ENCODE results near the gene KRT5. TPM values are rescaled to one million over a fixed set of nuclear protein-coding genes. Genes with fewer than 3 reads are reported as not detected.

KRT5 gene
- total RNA-seq, 2 experiments from 2014 or later, result not detected

DNA sequence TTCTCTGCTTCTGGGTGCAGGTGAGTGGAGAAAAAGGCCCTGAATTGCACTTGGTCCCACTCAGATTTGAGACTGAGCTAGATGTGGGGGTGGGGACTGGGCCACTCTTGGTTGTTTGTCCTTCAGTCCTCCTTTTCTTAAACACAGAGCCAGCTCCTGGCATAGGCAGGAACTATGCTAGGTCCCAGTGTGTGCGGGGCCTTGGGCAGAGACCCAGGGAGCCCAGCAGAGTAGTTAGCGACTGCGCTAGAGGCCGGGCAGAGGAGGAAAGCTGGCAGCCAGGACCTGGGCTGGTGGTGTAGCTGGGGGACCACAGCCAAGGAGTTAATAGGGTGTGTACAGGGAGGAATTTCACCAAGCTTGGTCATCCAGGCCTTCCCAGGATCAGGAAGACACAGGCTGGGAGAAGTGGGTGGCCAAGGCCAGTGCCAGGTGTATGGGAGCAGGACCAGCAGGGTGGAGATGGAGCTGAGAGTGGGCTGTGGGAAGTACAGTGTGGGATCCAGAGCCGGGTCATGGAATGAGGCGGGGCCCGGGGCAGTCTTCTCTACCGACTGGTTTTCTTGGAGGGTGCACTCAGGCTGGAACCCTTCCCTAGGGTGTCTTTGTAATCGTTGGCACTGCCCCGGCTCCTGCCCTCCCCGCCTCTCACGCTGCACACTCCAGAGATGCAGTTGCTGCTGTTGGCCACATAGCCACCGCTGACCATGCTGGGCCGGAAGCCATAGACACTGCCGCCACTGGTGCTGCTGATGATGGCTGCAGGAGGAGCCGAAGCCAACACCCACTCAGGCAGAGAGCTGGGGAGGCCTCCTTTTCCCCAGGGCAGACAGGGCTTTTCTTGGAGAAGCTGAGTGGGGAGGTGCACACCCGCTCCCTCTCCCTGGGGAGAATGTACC is 24.0 kb upstream of the KRT5 start:
- Mint-ChIP-seq H3K9me3 (no peaks in the 10 kb centered on the region), H3K27me3 (no peaks in the 10 kb centered on the region), H3K4me3 (no peak overlapping the region), H3K27ac (no peak overlapping the region), H3K36me3 (ENCODE audit: low read depth) (no peaks in the 10 kb centered on the region), H3K4me1 (peaks cover 6% of the 10 kb centered on the region)
- POLR2A ChIA-PET, result no interaction called here
- CTCF ChIA-PET, result interaction anchor here (0.6 kb wide), 1 partner anchor 389 kb away, joined by 3 read pairs; no protein-coding TSS in a partner anchor
- DNase-seq, result no peak

DNA sequence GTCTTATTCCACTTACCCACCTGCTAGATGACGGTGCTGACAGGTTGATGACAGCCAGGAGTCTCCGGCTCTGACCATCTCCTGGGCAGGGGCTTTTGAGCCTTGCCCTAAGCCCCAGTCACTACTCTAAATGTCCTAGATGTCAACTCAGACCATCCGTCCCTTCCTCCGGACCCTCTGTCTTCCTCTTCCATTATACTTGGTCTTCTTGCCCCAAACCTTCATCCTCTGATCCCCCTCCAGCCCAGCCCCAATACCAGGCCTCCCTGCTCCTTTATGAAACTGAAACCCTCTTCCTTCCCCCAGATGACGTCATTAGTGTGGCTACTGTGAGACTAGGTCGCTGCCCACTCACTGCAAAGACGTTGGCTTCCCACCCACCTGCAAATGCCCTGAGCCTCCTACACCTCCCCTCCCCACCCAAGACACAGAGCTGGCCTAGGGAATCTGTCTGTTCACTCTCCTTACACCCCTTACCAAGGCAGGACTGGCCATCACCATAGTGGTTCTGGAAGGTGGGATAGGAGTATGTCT is 22.7 kb upstream of the KRT5 start:
- no peak overlapping the region for H3K27ac Mint-ChIP-seq
- DNase-seq, result no peak
- peaks cover 6% of the 10 kb centered on the region for H3K4me1 Mint-ChIP-seq
- ChIA-PET CTCF (no interaction called here), POLR2A (no interaction called here)
- no peak overlapping the region for H3K4me3 Mint-ChIP-seq
- no peaks in the 10 kb centered on the region for H3K36me3 Mint-ChIP-seq (ENCODE audit: low read depth)
- H3K27me3 Mint-ChIP-seq, result no peaks in the 10 kb centered on the region
- H3K9me3 Mint-ChIP-seq, result no peaks in the 10 kb centered on the region

DNA sequence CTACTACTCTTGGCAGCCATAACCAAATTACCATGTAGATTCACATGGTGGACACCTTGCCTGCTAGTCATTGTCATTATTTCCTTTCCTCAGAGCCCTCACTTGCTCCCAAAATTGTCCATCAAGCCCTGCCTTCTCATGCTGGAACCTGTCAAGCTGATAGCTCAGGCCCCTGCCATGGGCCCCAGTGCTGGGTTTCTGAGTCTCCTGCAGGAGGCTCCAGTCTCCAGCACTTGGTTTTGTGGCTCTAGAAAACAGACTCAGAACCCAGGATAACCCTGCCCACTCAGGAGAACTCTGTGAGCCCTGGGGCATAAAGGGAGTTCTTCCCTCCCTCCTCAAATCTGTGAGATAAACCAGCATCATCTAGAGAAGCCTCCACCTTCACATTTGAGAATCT is 22.0 kb upstream of the KRT5 start:
- Mint-ChIP-seq H3K9me3 (no peaks in the 10 kb centered on the region), H3K36me3 (ENCODE audit: low read depth) (no peaks in the 10 kb centered on the region), H3K27ac (no peak overlapping the region), H3K4me3 (no peak overlapping the region), H3K27me3 (no peaks in the 10 kb centered on the region), H3K4me1 (peaks cover 6% of the 10 kb centered on the region)
- CTCF ChIA-PET, result no interaction called here
- POLR2A ChIA-PET, result no interaction called here
- DNase-seq, result no peak

DNA sequence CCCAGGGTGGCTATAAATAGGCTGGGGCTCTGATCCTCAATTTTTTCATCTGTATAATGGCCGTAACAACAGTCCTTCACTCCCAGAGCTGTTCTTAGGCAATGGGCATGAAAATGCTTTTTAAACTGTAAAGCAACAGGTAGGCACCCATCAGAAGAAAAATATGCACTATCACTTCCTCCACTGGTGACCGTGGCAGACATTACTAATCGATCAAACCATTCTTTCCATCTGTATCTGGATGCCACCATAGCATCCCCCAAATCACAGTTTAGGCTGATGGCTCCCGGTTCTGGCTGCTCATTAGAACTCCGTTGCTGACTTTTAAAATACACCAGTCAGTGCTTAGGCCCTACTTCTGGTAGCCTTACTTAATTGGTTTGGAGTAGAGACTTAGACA is 21.5 kb upstream of the KRT5 start:
- H3K4me1 Mint-ChIP-seq, result peaks cover 6% of the 10 kb centered on the region
- no peak for DNase-seq
- POLR2A ChIA-PET, result no interaction called here
- no peaks in the 10 kb centered on the region for H3K9me3 Mint-ChIP-seq
- CTCF ChIA-PET, result no interaction called here
- H3K27ac Mint-ChIP-seq, result no peak overlapping the region
- H3K36me3 Mint-ChIP-seq (ENCODE audit: low read depth), result no peaks in the 10 kb centered on the region
- no peaks in the 10 kb centered on the region for H3K27me3 Mint-ChIP-seq
- no peak overlapping the region for H3K4me3 Mint-ChIP-seq

DNA sequence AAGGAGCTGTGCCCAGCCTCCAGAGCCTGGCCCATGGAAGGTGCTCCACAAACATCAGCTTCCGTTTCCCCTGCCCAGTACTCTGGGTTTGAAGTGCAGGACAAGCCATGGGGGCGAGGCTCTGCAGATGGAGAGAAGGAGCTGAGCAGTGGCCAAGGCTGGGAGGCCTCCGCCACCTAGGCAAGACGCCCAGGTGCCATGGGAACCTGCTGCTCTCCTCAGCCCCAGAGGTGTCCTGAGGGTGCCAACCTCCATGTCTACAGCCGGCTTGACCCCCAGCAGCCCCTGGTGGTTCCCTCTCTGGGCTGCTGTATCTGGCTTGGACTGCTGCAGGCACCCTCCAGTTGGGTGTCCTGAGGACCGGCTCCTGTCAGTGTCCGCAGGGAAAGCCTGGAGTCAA is 20.3 kb upstream of the KRT5 start:
- CTCF ChIA-PET, result interaction anchor here (0.8 kb wide), 1 partner anchor 516 kb away, joined by 3 read pairs; no protein-coding TSS in a partner anchor
- DNase-seq, result no peak
- H3K4me3 Mint-ChIP-seq, result no peak overlapping the region
- peaks cover 6% of the 10 kb centered on the region for H3K4me1 Mint-ChIP-seq
- POLR2A ChIA-PET, result no interaction called here
- no peaks in the 10 kb centered on the region for H3K27me3 Mint-ChIP-seq
- H3K27ac Mint-ChIP-seq, result no peak overlapping the region
- no peaks in the 10 kb centered on the region for H3K36me3 Mint-ChIP-seq (ENCODE audit: low read depth)
- H3K9me3 Mint-ChIP-seq, result no peaks in the 10 kb centered on the region

DNA sequence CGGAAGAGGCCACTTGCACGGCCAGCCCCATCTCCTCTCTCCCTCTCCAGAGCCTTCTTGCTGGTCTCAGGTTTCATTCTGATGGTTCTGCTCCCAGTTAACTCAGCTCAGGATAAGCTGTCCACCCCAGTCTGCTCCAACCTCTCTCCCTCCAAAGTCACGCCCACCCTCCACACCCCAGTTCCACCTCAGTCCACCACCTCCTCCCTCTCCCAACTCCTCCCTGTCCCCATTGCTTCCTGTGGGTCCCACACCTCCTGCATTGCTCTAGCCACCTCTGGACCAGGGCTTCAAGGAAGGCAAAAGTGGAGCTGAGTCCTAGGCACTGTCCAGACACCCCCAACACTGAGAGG is 19.6 kb upstream of the KRT5 start:
- Mint-ChIP-seq H3K4me3 (no peak overlapping the region), H3K27me3 (no peaks in the 10 kb centered on the region), H3K4me1 (peaks cover 6% of the 10 kb centered on the region), H3K36me3 (ENCODE audit: low read depth) (no peaks in the 10 kb centered on the region), H3K9me3 (no peaks in the 10 kb centered on the region), H3K27ac (no peak overlapping the region)
- ChIA-PET CTCF (interaction anchor here (0.8 kb wide), 1 partner anchor 515 kb away, joined by 3 read pairs; no protein-coding TSS in a partner anchor), POLR2A (no interaction called here)
- DNase-seq, result no peak

DNA sequence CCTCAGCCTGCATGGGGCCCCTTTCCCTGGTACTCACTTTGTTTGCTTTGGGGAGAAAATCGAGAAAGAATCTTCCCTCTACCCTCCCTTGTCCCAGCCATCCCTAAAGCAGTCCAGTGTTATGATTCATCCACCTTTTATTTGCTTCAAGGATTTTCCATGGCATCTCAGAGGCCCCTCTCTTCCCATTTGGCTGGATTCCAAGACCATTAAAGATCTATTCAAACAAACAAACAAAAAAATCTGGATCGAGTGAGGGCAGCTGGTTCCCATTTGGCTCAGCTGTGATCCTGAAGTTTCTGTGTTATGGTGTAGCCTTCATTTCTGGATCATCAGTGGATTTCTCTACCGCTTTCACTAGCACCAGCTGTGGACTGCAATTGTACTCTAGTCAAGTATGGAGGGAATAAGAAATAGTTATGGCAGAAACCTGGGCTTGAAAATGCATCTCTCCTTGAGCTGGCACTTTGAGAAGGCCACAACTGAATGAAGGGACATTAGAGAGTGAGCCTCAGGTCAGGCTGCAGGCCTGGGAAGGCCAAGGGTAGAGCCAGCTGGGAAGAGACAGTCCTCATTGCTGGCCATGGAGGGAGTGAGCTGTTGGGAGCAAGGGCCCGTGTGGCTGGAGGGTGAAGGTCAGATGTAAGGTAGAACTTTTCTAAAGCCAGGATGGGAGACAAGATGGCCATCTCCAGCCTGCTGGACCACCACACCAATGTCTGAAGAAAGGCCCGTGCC is 19.1 kb upstream of the KRT5 start:
- Mint-ChIP-seq H3K9me3 (no peaks in the 10 kb centered on the region), H3K36me3 (ENCODE audit: low read depth) (no peaks in the 10 kb centered on the region), H3K4me3 (no peak overlapping the region), H3K27me3 (no peaks in the 10 kb centered on the region), H3K27ac (no peak overlapping the region), H3K4me1 (peaks cover 6% of the 10 kb centered on the region)
- POLR2A ChIA-PET, result no interaction called here
- CTCF ChIA-PET, result no interaction called here
- DNase-seq, result no peak

DNA sequence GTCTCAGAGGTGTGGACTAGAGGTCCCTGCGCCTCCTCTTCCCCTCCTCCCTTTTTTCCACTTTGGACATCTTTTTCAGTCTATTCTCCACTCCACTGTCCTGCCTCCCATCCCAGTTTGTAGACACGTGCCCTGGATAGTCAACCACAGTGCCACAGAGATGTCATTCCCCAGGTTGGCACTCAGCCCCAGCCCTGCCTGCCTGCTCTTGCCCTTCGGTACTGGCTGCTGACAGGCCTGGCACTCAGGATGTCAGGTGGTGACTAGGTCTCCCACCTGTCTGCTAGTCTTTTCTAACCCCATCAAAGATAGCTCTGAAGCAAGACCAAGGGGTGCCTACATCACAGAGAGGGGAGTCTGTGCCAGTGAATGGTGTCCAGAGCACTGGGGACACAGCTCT is 16.9 kb upstream of the KRT5 start:
- Mint-ChIP-seq H3K4me1 (no peaks in the 10 kb centered on the region), H3K4me3 (no peak overlapping the region), H3K36me3 (ENCODE audit: low read depth) (no peaks in the 10 kb centered on the region), H3K9me3 (no peaks in the 10 kb centered on the region), H3K27me3 (no peaks in the 10 kb centered on the region), H3K27ac (no peak overlapping the region)
- POLR2A ChIA-PET, result no interaction called here
- CTCF ChIA-PET, result no interaction called here
- no peak for DNase-seq

DNA sequence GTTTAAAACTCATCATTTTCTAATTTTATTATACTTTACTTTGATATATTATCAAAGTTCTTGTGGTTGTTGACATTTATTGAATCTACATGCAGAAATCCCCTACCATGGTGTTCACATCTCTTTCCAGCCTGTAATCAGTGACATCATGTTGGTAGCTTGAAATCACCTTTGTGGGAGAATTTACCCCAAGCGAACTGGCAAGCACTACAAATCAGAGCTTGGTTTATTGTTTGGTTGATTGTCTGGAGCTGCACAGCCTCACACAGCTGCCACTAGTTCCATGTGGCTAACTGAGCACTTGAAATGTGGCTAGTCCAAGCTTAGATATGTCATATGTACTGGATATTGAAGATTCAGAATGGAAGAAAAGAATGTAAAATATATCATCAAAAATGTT is 15.4 kb upstream of the KRT5 start:
- Mint-ChIP-seq H3K27me3 (no peaks in the 10 kb centered on the region), H3K4me1 (no peaks in the 10 kb centered on the region), H3K27ac (no peak overlapping the region), H3K9me3 (no peaks in the 10 kb centered on the region), H3K4me3 (no peak overlapping the region), H3K36me3 (ENCODE audit: low read depth) (no peaks in the 10 kb centered on the region)
- ChIA-PET CTCF (no interaction called here), POLR2A (no interaction called here)
- no peak for DNase-seq

DNA sequence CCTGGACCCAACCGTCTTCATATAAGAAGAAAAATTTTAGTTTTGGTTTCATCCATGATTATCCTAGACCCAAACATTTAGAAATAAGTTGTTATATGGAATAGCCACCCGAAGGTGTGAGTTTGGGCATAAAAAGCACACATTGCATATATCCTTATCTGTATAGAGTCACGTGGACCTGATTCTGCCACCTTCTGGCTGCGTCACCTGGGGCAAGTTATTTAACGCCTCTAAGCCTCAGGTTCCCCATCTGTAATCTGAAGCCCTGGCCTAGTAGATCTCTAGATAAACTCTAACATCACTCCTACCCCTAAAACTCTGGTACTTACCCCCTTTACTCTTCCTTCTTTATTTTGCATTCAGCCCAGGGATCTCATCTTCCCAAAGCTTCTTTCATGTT is 14.3 kb upstream of the KRT5 start:
- Mint-ChIP-seq H3K4me3 (no peak overlapping the region), H3K4me1 (no peaks in the 10 kb centered on the region), H3K27me3 (no peaks in the 10 kb centered on the region), H3K36me3 (ENCODE audit: low read depth) (no peaks in the 10 kb centered on the region), H3K9me3 (no peaks in the 10 kb centered on the region), H3K27ac (no peak overlapping the region)
- POLR2A ChIA-PET, result no interaction called here
- no peak for DNase-seq
- CTCF ChIA-PET, result interaction anchor here (0.6 kb wide), 1 partner anchor 151 kb away, joined by 4 read pairs; no protein-coding TSS in a partner anchor

DNA sequence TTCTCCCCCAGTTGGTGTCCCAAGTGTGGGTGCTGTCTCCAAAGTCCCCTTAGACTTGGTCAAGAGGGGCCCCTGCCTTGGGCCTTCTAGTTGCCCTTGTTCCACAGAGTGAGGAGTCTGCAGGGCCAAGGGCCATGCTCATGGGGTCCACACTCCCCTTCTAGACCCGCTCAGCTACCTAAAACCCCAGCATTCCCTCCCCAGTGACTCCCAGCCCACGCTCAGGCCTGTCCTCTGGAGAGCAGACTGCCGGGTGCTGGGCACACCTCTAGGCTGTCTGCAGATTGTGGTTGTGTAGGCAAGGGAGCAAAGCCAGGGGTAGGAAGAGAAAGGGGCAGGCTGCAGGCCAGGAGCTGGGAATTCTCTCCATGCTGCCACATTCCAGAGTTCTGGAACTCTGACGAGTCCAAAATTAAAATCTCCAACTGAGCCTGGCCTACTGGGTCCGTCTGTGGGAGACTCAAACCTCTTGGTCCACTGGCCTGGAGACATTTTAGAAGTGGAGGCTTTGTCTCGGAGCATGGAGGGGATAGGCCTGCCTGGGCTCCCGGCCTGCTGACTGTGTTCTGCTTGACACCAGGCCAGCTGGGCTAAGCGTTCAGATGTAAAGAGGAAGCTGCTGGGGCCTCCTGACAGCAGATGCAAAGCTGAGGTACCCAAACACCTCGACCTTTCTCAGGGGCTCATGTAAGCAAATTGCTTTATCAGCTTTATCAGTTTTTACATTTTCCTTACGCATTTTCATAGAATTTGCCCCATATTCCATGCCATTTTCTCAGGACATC is 13.7 kb upstream of the KRT5 start:
- no peaks in the 10 kb centered on the region for H3K27me3 Mint-ChIP-seq

DNA sequence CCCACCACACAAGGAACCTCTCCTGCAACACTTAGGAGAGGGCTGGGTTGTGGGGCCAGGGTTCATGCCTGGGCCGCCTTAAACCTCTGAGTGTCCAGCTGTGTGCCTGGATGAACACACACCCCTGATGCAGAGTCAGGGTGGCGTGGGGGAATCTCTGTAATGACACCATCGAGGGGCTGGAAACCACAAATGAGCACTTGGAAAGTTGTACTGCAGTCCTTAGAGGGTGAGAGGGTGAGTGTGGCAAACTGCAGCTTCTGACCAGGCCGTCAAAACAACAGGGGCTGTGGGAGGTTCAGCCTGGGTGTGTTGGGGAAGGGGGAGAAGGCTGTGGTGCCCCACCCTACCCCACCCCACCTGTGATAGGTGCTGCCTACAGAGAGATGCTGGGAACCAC is 12.4 kb upstream of the KRT5 start:
- Mint-ChIP-seq H3K4me1 (no peaks in the 10 kb centered on the region), H3K9me3 (no peaks in the 10 kb centered on the region), H3K27ac (no peak overlapping the region), H3K36me3 (ENCODE audit: low read depth) (no peaks in the 10 kb centered on the region), H3K4me3 (no peak overlapping the region), H3K27me3 (no peaks in the 10 kb centered on the region)
- CTCF ChIA-PET, result no interaction called here
- no peak for DNase-seq
- POLR2A ChIA-PET, result no interaction called here

More for the DNA sequence above, 13.7 kb upstream of the KRT5 start:
- H3K9me3 Mint-ChIP-seq, result no peaks in the 10 kb centered on the region
- no peak overlapping the region for H3K27ac Mint-ChIP-seq
- H3K36me3 Mint-ChIP-seq (ENCODE audit: low read depth), result no peaks in the 10 kb centered on the region
- DNase-seq, result no peak
- CTCF ChIA-PET, result no interaction called here
- POLR2A ChIA-PET, result no interaction called here
- no peaks in the 10 kb centered on the region for H3K4me1 Mint-ChIP-seq
- no peak overlapping the region for H3K4me3 Mint-ChIP-seq

DNA sequence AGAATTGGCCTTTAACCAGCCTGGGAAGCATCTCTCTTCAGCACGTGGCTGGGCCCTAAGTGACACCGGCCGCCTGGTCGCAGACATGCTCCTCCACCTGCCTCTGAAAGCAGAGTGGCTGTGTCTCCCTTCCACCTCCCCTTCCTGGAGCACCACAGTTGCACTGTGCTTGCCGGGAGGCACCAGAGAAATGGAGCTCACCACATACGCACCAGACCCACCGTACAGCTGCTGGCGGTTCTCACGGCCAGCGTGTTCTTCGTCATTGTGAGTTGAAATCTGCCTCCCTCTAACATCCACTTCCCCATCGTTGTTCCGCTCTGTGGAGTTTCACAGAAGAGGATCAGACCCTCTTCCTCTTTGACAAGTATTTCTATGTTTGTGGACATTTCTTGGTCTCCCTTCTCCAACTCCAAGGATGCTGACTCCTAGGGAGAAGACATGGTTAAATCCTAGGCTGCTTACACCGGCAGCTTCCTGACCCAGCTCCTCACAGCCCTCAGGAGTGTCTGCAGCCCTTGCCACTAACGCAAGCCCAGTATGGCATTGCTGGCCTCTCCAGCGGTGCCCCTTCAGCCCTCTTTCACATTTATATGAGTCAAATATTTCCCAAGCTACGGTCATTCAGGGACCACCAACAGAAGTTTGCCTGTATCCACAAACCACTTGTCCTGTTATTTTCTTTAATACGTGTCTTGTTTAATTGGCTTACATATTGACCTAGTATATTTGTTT is 11.5 kb upstream of the KRT5 start:
- ChIA-PET POLR2A (no interaction called here), CTCF (no interaction called here)
- Mint-ChIP-seq H3K4me1 (peaks cover 4% of the 10 kb centered on the region), H3K27me3 (no peaks in the 10 kb centered on the region), H3K27ac (no peak overlapping the region), H3K9me3 (no peaks in the 10 kb centered on the region), H3K4me3 (no peak overlapping the region), H3K36me3 (ENCODE audit: low read depth) (no peaks in the 10 kb centered on the region)
- no peak for DNase-seq
